GM21717 (cell line): Measurements from ENCODE around the gene TOX2.

Experiments used
- ATAC-seq: cut with Tn5 transposase; IDR thresholded peaks from one replicate; pipeline ENCODE4 v1.9.1; 2021; ENCODE audit warnings: mild to moderate bottlenecking, moderate library complexity; ENCODE audit not compliant: unreplicated experiment

TOX2 gene

DNA sequence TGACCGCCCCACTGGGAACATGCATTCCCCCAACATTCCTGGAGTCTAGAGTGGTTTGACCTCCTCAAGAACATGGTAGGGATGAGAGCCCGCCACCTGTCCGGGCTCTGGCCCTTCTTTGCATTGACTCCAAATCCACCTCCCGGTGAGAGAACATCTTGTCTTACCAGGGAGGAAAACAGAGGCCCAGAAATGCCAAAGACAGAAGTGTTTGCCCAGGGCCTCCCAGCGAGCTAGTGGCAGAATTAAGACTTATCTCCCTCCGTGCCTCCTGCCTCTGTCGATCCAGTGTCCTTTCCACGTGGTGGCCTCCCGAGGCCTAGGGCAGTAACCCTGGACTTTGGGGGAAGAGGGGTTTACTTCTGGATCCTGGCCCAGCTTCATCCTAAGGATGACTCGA, 137.5 kb downstream of the TOX2 start:
- ATAC-seq, result no peak

DNA sequence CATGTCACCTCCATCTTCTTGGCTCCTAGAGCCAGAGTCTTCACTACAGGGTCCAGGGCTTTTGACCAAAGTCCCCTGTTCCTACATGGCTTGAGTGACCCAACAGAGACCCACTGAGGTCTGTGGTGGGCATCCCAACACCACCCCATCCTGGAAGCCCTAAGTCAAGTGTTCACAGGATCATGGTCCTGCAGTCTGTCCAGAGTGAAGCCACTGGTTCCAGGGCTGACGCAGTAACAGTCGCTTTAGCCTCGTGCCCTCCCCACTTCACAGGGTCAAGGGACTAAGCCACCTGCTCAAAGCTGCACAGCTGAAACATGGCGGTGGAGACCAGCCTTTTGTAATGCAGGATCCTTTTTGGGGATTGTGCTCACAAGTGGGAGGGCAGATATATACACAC, 138.4 kb downstream of the TOX2 start:
- ATAC-seq, result no peak

DNA sequence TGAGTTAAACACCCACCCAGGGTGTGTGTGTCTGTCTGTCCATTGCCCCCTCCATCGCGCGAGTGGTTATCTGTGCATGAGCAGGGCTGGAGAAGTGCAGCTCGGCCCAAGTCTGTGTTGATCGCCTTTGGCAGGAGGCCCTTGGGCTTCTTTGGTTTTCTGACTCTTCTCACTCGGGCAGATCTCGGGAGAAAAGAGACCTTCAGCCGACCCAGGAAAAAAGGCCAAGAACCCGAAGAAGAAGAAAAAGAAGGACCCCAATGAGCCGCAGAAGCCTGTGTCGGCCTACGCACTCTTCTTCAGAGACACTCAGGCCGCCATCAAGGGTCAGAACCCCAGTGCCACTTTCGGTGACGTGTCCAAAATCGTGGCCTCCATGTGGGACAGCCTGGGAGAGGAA, 139.5 kb downstream of the TOX2 start:
- no peak for ATAC-seq

DNA sequence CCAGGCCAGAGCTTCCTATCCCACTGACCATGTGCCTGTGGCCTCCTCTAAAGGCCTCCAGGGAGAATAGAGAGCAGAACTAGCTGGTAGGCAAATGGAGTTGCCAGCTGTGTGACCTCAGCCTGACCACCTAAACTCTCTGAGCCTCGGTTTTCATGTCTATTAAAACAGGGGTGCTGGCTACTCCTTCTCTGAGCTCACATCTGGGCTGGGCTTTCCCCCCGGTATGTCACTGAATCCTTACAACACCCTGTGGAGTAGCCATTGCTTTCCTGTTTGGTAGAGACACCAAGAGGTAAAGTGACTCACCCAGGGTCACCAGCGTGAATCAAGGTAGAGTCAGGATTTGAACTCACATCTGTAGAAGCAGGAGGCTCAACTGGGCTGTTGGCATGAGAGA, 140.2 kb downstream of the TOX2 start:
- no peak for ATAC-seq

DNA sequence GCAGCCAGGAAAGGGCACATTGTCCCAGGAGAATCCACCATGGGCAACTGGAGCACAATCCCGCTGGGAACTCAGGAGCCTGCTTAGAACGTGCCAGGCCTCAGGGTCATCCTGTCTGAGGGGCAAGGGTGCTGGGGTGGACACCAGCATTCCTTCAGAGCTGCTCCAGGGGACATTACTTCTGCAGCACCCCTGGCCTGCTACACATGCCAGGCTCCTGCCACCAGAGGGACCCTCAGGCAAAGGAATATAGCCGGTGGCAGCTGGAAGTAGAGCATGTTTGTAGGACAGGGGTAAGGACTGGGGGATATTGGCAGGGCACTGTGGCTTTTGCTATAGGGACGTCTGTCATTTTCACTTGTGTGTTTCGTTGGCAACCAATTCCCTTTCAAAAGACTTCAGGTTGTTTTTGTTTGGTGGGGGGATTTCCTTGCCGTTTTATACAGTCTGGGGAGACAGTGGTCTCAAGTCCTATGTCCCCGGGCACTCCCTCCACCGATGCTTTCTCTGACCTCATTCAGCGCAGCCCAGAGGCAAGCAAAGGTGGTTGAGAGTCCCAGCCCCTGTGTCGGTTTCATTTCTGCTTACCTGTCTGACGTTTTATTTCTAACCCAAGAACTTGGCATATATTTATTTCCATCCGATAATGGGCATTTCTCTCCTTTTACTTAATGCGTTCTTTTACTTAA, 141.5 kb downstream of the TOX2 start:
- ATAC-seq, result no peak

DNA sequence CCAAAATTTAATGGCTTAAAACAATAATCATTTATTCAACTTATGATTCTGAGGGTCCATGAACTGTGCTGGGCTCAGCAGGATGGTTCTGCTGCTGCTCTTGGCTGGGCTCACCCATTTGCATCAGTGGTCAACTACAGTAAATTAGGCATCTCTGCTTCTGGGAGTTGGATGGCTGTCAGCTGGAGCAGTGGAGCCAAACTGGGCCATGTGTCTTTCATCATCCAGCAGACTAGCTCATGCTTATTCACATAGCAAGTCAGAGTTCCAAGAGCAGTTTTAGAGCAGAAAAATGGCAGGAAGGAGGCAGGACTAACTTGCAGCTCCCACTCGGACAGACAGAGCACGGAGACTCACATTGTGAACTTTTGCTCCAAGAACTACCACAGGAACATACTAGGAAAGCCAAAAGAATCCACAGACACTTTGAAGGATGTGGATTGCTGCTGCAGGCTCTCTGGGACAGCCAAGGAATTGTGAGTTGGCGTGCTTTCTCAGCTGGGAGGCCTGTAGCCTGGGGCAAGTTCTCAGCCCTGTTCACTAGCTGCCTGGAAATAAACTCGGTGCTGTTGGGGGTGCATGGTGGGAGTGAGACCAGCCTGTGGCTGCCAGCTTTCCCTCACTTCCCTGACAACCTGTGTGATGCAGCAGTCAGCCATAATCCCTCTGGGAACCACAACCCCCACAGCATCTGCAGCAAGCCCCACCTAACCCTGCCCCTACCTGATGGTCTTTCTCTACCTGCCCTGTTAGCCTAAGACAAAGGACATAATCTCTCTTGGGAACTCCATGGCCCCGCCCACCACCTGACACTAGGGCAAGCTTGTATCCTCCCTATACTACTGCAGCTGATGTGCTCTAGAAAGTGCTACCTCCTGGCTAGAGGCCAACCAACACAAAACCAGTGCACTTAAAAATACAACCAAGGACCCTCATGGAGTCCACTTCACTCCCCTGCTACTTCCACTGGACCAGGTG, 143.3 kb downstream of the TOX2 start:
- ATAC-seq, result no peak

DNA sequence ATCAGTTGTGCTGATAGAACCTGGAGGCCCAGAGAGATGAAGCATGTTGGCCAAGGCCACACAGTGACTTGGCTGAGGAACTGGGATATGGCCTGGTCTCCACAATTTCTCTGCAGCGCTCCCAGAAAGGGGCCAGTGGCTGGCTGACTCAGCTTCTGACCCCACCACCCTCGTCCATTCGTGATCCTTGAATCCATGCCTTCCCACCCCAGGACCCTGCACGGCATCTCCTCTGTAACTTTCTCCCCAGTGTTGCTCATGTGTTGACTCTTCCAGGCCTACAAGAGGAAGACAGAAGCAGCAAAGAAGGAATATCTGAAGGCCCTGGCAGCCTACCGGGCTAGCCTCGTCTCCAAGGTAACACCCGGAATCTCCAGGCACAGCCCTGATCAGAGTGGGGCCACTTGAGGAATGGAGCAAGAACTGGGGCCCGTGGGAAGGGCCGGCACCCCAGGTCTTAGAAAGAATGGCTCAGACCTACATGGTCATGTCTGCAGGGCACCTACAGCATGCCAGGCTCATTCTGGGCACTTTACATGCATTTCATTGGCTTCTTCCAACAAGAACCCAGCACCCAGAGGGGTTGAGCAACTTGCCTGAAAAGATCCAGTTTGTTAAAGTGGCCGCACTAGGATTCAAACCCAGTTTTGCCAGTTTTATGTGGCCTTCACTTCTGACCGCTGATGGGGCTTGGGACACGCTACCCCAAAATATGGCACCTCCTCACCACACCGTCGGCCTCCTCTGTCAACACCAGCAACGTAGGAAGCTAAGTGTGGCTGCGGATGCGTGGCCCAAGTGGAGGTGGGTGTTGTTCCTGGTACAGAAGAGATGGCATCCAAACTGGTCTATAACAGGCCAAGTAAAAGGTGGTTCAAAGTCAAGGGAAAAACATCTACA, 150.1 kb downstream of the TOX2 start:
- ATAC-seq, result no peak

DNA sequence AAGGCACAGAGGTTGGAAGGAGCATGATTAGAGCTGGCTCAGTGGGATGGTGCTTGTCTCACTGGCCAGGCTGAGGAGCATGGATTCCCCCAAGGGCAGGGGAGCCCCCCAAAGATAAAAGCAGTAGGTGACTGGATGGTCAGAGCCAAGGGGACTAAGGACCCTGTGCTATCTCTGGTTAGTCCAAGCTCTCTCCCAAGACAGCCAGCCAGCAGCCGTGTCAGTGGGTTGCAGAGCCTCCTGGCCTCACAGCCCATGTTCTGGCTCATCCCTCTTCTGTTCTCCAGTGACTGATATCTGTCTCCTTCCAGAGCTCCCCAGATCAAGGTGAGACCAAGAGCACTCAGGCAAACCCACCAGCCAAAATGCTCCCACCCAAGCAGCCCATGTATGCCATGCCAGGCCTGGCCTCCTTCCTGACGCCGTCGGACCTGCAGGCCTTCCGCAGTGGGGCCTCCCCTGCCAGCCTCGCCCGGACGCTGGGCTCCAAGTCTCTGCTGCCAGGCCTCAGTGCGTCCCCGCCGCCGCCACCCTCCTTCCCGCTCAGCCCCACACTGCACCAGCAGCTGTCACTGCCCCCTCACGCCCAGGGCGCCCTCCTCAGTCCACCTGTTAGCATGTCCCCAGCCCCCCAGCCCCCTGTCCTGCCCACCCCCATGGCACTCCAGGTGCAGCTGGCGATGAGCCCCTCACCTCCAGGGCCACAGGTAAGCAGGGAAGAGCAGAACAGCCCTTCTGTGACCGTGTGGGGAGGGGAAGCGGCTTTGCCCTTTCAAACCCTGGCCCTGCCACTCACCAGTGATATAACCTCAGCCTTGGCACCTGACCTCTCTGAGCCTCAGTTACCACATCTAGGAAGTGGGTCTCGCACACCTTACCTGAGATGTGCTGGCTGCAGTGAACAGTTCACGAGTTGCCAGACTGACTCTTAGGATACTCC, 151.0 kb downstream of the TOX2 start:
- ATAC-seq, result no peak

DNA sequence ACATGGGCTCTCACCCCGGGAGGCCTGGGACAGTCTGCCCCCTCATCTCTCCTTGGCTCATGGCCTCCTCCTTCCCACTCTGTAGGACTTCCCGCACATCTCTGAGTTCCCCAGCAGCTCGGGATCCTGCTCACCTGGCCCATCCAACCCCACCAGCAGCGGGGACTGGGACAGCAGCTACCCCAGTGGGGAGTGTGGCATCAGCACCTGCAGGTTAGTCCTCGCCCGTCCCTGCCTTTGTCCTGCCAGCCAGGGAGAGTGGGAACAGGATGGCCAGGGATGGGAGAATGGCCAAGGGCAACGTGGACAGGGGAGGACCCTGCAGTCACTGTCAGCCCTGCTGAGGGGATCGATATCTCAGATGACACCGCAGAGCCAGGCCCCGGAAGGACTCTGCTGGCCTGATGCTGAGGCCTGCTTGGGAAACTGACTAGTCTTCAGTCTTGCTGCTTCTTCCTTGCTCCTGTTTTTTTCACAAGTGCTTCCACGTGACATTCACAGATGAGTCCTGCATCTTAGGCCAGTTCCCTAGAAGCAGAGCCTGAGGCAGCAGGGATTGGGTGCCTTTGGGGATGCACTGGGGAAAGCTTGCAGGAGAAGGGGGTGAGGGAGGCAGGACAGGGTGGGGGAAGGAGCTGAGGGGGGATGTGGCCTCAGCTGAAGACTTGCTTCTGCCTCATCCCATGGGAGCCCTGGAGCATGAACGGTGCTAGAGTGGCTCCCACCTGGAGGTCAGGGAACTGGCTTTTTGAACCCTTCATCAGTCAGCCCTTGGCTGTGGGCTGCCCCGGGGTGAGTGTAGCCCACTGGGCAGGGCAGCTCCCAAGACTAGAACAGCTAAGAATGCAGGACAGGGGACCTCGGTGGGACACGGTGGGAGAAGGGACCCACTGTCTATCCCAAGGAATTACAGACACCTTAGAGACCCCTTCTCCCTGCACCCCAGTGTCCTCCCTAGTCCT, 152.3 kb downstream of the TOX2 start:
- no peak for ATAC-seq

DNA sequence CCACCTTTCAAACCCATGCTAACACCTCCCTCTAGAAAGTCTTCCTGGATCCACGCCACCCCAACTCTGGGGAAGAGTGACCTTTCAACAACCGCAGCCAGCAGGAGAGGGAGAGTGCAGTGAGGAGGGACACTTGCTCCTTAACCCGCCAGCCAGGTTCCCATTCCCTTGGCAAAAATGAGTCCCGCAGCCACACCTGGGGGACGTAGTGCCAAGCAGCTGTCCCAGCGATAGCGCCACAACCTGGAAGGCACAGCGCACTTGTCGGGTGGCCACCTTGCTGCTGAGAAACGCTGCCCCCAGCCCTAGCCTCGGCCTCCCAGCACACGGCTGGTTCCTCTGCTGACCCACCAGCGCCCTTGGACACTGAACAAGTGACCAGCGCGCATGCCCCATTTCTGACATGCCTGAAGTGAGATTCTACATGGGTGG, 153.0 kb downstream of the TOX2 start:
- no peak for ATAC-seq

DNA sequence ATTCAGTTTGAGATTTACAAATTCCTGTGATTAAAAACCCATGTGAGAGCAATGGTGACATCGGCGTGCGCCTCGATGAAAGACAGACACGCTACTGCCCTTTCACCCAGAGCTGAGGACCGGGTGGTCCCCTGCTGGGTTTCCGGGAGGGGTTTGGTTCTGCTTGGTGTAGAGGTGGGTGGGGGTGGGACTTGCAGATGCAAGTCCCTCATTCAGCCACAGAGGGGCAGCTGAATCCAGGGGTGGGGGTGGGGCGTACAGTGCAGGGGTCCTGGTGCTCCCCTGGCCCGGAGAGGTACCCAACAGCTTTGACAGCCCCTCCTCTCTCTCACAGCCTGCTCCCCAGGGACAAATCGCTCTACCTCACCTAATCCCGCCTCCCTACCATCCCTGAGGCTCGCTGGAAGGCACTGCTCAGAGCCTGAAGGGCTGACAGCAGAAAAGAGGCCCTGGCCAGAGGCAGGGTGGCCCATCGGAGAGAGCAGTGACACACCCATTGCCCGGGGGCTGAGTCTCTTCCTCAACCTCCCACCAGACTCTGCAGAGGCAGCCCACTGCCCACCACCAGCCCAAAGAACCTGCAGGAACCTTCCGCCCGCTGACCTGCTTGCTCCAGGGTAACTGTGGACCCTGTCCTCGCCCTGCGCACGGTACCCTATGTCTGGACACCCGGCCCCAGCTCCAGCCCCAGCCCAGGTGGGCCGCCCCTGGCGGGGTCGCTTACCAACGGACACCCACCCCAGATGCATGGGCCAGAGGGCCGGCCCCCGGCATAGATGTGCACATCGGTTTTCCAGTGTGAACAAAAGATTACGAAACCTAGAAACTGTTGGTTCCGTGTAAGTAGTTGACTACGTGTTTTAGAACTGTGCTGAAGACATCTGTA, 153.9 kb downstream of the TOX2 start:
- no peak for ATAC-seq

DNA sequence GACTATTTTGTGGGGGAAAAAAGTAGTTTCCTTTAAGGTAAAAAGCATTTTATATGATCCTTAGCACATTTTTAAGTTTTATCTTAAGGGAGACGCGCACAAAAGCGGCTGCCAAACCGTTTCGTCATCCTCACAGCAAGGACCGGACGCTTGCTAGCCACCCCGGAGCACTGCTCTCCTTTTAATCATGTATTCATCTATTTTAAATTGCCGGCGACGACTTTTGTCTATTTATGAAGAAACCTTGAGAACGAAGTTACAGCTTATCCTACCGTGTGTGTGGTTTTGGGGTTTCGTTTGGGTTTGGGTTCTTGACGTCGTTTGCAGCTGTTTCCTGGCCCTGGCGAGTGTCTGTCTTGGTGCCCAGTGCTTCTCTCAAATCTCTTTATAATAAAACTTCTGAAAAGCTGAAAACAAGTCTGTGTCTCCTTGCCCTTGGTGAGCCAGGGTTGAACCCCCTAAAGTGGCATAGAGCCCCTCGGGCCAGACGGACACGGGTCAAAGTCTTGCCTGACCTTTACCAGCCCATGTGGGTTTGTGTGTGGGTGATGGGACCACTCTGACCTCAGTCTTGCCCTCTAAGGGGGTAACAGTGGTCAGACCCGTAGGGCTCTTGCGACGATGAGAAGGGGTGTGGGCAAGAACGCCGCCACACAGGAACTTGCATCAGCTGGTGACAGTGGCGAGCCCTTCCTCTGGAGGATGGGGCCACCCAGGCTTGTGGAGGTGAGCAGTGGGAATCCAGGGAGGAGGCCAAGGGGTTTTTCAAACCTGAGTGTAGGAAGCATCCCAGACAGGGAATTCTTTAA, 154.8 kb downstream of the TOX2 start:
- ATAC-seq, result no peak

DNA sequence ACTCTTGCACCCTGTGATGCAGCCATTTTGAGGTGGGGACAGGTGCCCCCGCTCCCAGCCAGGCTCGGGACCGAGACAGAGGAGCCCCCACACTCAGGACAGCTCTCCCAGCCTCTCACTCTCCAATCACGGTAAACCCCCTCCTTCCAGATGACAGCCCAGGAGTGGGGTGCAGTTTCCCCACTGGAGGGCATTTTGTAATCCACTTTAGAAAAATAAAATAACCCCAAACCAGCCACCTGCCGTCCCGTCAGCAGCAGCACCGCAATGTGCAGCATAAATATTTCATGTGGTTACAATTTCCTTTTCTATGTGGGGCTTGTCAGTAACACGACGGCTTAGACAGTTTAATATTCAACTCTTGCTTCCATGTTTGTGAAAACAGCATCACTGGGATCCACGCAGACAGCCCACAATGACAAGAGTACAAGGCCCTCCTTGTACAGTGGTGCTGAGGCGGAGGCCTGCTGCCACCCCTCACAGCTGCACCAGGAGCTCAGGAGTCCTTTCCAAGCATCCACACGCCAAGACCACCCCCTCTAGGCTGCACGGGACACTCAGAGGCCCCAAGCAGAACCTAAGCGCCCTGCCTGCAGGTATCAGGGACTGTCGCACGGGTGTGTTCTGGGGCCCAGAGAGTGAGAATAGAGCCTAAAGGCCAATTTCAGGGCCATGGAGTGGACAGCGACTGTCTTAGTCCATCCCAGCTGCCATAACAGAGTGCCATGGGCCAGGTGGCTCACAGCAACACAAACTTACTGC, 155.7 kb downstream of the TOX2 start:
- ATAC-seq, result no peak

DNA sequence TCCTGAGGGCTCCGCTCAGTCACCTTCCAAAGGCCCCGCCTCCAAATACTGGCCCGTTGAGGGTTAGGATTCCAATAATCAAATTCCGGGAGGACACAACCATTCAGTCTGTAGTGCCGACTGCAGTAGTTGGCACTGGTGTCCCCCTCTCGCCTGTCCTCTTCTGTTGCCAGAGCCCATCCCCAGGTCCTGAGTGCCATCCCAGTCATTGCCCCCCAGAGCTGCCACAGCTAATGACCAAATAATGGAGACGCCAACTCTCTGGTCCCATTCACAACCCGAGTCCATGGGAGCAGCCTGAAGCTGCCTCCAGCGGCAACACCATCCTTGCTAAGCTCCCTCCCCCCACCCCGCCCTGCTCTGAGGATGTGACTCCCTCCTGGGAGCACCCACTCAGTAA, 156.4 kb downstream of the TOX2 start:
- no peak for ATAC-seq

DNA sequence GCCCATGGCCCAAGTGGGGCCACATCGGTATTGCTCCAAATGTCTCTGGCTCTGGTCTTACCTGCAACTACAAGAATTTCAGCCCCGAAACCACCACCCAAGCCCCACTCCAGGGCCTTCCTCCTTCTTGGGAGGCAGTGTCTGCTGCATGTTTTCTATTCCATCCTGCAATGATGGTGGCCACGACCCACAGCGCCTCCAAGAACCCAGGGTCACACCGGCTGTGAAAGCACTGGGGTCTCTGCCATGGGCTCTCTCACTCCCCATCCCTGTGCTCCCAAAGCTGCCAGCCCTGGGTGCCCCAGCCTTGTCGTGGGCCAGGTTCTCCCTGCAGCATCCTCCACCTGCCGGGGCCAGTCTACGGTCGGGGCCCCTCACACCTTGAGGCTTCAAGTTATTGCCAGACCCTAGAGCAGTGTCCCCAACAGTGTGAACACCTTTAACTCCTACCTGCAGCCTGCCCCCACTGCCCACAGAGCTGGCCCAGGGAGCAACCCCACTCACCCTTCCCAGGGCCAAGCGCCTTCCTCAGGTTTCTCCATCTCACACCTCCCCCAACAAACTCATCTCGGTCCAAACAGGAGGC, 157.0 kb downstream of the TOX2 start:
- no peak for ATAC-seq

DNA sequence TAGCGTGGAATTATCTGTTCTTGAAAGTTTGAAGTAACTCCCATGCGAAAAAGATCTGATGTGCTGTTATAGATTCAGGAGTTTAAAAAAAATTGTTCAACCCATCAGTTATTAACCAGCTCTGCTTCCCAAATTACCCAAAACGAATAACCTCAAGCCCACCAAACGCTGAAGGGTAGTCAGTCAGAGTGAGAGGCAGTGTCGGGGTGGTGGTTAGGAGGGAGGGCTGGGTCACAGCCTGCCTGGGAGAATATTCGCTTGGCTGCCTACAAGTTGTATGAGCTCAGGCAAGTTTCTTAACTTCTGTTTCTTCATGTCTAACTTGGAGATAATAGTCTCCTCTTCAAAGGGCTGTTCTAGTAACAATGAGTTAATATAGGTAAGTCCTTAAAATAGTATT, 157.7 kb downstream of the TOX2 start:
- no peak for ATAC-seq
